ENCODE results near the gene DES. TPM values are rescaled to one million over a fixed set of nuclear protein-coding genes. Genes with fewer than 3 reads are reported as not detected.

The DES gene
- polyA plus RNA-seq, 1 experiment = 7.0 TPM

DNA sequence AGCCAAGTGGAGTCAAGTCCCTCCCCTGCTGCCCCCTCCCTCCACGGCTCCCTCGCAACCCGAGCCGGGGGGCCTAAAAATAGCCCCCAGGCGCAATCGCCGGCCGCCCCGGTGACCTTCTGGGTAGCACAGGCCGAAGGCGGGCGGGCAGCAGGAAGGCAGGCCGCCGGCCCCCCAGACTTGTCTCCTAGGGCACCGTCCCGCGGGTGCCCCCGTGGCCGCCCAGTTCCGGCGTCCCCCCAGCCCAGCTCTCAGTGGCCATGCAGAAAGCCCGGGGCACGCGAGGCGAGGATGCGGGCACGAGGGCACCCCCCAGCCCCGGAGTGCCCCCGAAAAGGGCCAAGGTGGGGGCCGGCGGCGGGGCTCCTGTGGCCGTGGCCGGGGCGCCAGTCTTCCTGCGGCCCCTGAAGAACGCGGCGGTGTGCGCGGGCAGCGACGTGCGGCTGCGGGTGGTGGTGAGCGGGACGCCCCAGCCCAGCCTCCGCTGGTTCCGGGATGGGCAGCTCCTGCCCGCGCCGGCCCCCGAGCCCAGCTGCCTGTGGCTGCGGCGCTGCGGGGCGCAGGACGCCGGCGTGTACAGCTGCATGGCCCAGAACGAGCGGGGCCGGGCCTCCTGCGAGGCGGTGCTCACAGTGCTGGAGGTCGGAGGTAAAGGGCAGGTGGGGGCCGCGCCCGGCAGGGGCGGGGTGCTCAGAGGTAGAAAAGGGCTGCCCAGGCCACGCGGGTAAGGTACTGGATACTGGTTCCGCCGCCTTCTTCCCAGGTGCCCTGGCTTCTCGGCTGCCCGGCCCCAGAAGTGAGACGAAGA lies 16.7 kb downstream of the DES start, which contains the start of gene SPEG:
SPEG (plus strand) TSS at position 126 of the 808 bp plus-strand sequence; CDS start at position 261, 135 bp downstream.
- H3K4me3 ChIP-seq (ENCODE audit: low read depth, low read length) = no peak within 1 kb of the TSS
- TF ChIP-seq, protein P1, sequence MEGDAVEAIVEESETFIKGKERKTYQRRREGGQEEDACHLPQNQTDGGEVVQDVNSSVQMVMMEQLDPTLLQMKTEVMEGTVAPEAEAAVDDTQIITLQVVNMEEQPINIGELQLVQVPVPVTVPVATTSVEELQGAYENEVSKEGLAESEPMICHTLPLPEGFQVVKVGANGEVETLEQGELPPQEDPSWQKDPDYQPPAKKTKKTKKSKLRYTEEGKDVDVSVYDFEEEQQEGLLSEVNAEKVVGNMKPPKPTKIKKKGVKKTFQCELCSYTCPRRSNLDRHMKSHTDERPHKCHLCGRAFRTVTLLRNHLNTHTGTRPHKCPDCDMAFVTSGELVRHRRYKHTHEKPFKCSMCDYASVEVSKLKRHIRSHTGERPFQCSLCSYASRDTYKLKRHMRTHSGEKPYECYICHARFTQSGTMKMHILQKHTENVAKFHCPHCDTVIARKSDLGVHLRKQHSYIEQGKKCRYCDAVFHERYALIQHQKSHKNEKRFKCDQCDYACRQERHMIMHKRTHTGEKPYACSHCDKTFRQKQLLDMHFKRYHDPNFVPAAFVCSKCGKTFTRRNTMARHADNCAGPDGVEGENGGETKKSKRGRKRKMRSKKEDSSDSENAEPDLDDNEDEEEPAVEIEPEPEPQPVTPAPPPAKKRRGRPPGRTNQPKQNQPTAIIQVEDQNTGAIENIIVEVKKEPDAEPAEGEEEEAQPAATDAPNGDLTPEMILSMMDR (IDR thresholded peaks at IDR 0.05; ENCODE audit: insufficient read depth, low read depth, low read length) = no peak
- POLR2A ChIA-PET = no interaction called here
- CTCF ChIA-PET = interaction anchor here (0.6 to 2.3 kb wide), 5 partner anchors 18 to 95 kb away, joined by 3 to 6 read pairs (median 4); no protein-coding TSS in a partner anchor
- 0 out of 2 replicates have a peak, but pooled peaks cover 2% of the 10 kb centered on the region for H3K27me3 ChIP-seq (ENCODE audit: control insufficient read depth, insufficient read depth, low read length)
- no peak for DNase-seq (ENCODE audit: low read depth)
- no peaks in the 10 kb centered on the region for H3K36me3 ChIP-seq (ENCODE audit: control insufficient read depth, insufficient read depth, low read length)

DNA sequence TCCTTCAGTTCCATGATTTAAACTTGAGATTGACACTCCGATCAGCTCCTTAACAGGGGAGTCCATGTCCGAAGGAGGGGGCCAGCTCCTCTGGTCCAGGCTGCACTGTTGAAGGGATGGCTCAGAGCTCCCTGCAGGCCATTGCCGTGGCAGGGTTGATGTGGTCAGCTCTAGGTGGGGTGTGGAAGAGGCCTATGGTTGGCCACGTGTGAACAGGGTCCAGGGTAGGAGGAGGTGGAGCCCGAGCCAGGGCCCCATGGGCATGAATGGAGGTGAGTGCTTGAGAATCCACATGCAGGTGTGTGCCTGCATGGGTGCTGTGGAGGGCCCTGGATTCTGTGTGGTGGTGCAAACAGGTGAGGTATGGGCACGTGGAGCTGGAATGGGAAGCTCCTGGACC lies 17.5 kb downstream of the DES start:
- CTCF ChIA-PET = interaction anchor here (0.7 to 1.5 kb wide), 3 partner anchors 24 to 94 kb away, joined by 3 to 4 read pairs (median 3); no protein-coding TSS in a partner anchor
- no peak overlapping the region for H3K4me3 ChIP-seq (ENCODE audit: low read depth, low read length)
- 0 out of 2 replicates have a peak, but pooled peaks cover 2% of the 10 kb centered on the region for H3K27me3 ChIP-seq (ENCODE audit: control insufficient read depth, insufficient read depth, low read length)
- H3K36me3 ChIP-seq (ENCODE audit: control insufficient read depth, insufficient read depth, low read length) = no peaks in the 10 kb centered on the region
- POLR2A ChIA-PET = no interaction called here
- DNase-seq (ENCODE audit: low read depth) = no peak
- TF ChIP-seq, protein P1 (IDR thresholded peaks at IDR 0.05; ENCODE audit: insufficient read depth, low read depth, low read length) = no peak

DNA sequence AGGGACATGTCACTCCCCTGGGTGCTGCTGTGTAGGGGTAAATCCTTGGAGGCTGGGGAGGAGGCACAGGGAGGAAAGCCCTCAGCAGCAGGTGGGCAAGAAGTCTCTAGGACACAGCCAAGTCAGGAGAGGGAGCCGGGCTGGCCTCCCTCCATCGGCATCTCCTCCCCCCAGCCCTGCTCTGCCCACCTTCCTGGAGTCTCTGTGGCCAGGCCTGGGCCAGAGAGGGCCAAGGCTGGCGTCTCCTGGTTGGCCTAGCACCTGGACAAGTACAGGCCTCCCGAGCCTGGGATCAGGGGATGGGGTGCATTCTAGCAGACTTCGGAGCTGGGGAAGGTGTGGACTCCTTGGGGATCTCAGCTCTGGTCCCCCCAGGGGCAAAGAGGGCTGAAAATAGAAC lies 18.3 kb downstream of the DES start:
- CTCF ChIA-PET = interaction anchor here (0.7 to 7.4 kb wide), 3 partner anchors 10 to 33 kb away, joined by 3 to 39 read pairs (median 4); no protein-coding TSS in a partner anchor
- TF ChIP-seq, protein P1 (IDR thresholded peaks at IDR 0.05; ENCODE audit: insufficient read depth, low read depth, low read length) = no peak

DNA sequence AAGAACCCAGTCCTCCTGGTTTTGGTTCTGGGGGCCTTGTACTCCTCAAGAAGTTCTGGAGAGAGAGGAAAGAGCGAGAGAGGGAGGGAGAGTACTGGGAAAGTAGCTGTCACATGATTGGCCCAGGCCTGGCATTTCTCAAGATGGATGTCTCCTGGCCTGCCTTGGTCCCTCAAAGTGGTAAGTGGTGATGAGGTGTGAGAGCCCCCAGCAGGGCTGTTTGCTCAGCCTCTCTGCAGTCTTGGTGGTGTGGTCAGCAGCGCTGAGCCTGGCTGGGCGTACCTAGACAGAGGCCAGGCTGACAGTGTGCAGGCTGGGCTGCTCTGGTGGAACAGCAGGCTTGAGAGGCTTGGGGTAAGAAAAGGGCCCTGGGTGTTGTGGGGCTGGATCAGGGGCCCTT lies 19.0 kb downstream of the DES start:
- DNase-seq (ENCODE audit: low read depth) = no peak
- ChIA-PET CTCF (interaction anchor here (0.7 to 7.4 kb wide), 3 partner anchors 10 to 34 kb away, joined by 3 to 39 read pairs (median 4); no protein-coding TSS in a partner anchor), POLR2A (no interaction called here)
- 0 out of 2 replicates have a peak, but pooled peaks cover 2% of the 10 kb centered on the region for H3K27me3 ChIP-seq (ENCODE audit: control insufficient read depth, insufficient read depth, low read length)
- no peak overlapping the region for H3K4me3 ChIP-seq (ENCODE audit: low read depth, low read length)
- TF ChIP-seq, protein P1 (IDR thresholded peaks at IDR 0.05; ENCODE audit: insufficient read depth, low read depth, low read length) = no peak
- no peaks in the 10 kb centered on the region for H3K36me3 ChIP-seq (ENCODE audit: control insufficient read depth, insufficient read depth, low read length)

More for the DNA sequence above, 18.3 kb downstream of the DES start:
- POLR2A ChIA-PET = no interaction called here
- Histone ChIP-seq H3K27me3 (ENCODE audit: control insufficient read depth, insufficient read depth, low read length) (0 out of 2 replicates have a peak, but pooled peaks cover 2% of the 10 kb centered on the region), H3K36me3 (ENCODE audit: control insufficient read depth, insufficient read depth, low read length) (no peaks in the 10 kb centered on the region), H3K4me3 (ENCODE audit: low read depth, low read length) (no peak overlapping the region)
- DNase-seq (ENCODE audit: low read depth) = no peak

DNA sequence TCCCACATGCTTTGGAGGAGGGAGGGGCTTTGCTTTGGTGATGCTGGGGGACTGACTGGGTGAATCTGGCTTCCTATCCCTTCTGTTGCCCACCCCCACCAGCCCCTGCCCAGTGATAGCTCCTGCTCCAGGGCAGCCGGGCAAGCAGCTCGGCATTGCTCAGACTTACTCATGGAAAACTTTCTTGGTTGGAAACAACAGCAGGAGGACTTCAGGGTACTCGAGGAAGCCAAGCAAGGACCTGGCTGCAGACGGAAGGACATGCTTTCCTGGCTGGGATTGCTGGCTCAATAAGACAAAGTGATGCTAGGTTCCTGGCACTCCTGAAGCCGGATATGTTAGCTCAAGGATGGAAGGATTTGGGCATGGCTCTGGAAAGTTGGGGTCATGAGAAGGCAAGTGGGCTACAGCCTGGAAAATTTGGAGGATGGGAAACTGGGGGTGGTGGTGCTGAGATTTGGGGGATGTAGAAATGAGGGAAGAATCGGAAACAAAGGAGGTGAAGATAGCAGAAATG lies 19.6 kb downstream of the DES start:
- TF ChIP-seq, protein P1 (IDR thresholded peaks at IDR 0.05; ENCODE audit: insufficient read depth, low read depth, low read length) = no peak
- Histone ChIP-seq H3K4me3 (ENCODE audit: low read depth, low read length) (no peak overlapping the region), H3K27me3 (ENCODE audit: control insufficient read depth, insufficient read depth, low read length) (0 out of 2 replicates have a peak, but pooled peaks cover 2% of the 10 kb centered on the region), H3K36me3 (ENCODE audit: control insufficient read depth, insufficient read depth, low read length) (no peaks in the 10 kb centered on the region)
- CTCF ChIA-PET = interaction anchor here (7.4 kb wide), 1 partner anchor 34 kb away, joined by 39 read pairs; no protein-coding TSS in a partner anchor
- no peak for DNase-seq (ENCODE audit: low read depth)
- POLR2A ChIA-PET = no interaction called here

All from BJ (cell line).